ENCODE measurements around the gene PKHD1.

The PKHD1 gene

DNA sequence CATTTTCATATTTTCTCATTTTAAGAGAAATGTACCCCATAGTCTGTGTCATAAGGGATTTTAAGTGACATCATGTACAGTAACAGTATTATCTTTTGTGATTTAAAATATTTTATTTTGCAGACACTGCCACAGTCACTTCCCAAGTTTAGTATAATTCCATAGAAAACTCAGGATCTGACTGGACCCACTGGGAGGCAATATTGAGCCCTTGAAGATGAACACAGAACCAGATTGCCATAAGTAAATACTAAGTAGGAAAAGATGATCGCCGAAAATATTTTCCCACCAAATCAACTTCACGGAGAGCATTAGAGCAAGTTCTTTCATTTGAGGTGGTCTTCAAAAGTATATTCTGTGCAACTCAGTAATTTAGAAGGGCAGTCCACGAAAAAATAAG, 17.6 kb upstream of the PKHD1 start:
- no peak for DNase-seq

DNA sequence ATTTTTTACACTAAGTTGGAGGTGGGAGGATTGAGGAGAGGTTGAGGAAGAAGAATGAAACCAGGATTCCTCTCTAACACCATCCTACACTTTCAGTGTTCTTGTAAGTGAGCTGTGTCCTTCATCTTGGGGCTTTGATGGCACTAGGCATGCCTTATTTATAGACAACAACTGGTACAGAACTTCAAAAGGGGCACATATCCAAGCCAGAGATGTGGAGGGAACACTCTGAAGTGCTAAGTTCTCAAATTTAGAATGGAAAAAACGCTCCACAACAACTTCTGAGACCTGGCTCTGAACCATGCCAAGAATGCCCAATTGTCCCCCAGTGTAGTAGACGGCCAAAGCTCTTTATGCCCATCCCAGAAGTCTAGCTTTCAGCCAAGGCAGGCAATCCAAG, 16.2 kb upstream of the PKHD1 start:
- DNase-seq = no peak

DNA sequence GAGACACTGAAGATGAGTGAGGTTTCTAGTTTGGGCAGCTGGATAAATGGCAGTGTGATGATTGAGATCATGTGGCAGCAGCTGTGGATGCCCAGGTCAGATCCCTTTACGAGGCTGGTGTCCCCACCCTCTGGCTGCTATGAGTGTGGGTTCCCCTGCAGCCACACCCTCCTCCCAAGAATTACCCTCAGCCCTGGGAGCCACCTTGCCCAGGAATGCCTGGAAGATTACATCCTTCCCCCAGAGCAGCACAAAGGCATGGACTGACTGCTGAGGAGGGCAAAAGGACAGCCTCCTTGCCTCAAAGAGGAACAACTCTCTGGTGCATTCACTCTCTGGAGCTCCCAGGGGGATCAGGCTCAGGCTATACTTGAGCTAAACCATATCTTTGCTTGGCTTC, 15.0 kb upstream of the PKHD1 start:
- DNase-seq = no peak

DNA sequence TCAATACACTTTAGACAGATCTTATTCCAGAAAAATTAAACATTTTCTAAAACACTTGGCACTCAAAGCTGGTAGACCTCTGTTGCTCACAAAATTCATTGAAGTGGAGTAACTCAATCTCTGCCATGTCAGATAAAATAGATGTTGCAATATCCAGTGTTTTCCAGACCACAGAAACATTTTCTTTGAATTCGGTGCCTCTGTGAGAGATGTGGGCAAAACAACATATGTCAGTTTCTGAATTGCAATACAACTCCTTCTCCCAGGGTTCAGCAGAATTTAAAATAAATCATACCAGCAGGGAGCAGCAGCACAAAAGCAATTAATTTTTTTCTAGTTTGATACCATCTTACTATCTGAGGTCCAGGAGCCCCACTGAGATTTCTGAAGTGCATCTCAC, 11.3 kb upstream of the PKHD1 start:
- DNase-seq = no peak

DNA sequence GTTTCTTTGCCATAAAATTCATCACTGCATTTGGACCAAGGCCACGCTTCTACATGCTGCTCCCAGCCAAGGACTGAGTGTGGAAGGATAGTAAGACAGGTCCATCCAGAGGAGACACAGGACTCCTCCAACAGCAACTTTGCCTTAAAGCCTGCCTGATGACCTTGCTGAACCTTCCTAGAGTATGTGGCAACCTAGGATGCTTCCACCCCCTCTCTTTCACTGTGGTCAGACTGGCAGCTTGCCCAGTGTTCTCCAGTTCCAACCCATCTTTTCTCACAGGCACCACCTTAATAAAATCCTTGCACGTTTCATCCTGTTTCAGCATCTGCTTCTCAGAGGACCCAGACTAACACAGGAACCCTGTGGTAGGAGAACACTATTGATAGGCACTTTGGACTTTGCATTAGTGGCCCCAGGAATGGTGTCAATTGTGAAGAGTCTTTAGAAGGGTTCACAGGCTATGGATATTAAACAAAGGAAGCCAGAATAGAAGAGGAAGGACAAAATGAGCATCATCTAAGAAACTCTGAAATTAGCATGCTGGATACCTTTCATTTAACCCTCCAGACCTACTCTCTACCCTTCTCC, 2.4 kb upstream of the PKHD1 start:
- DNase-seq = no peak

DNA sequence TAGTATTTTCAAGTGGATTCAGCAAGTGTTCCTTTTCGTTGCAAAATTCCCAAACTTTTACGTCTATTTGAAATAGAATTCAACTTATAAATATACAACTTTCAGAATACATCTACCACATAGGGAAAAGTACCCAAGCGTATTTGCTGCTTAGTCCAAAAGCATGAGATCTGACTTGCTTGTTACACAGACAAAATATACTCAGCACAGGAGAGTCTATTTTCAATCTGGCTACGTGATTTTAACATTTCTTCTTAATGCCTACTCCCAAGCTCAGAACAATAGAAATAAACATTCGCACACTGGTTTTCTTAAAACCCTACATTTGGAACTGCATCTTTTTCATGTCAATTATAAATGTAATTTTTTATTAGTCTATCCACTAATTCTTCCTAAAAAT, 672 bp downstream of the PKHD1 start:
- DNase-seq = no peak

DNA sequence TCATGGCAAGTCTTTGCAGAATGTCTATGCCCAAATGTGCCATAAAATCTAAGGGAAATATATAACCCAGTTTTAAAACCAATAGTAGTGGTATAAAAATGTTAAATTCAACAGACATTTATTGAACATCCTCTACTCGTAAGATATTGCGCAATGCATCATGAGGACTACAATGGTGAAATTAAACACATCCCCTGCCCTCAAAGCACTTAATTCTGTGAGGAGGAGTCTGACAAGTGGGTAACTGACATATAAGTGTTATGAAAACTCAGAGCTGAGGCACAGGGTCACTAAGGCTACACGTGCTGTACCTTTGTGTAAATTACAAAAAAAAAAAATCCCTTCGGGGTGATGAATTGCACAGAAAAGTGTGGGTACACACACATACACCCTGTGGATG, 6.2 kb downstream of the PKHD1 start:
- DNase-seq = no peak

DNA sequence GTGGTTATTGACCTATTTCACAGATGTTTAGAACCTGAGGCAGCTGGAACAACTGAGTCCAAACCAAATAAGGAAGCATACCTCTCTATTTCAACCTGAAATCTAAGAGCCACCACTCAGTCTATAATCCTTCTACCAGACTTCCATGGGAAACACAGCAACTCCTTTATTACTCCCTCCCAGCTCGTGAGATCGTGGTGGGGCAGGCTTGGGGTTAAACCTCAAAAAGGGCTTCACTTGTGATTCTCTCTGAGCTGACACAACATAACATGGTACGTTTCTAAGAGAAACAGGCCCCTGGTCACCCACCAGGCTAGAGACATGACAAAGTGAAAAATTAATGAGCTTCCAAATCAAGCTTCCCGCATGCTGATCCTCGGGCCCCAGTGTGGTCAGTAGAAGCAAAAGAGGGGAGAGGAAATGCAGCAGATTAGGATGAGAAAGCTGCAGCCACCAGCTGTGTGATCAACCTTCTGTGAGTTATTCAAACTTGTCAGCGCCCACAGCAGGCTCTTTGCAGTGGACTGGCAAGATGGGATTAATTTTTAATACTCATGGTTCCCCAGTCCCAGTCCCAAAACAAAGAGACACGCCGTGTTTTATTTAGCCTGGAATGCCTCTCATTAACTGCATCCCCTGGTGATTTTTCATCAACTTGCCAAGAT, 9.3 kb downstream of the PKHD1 start:
- DNase-seq = no peak

DNA sequence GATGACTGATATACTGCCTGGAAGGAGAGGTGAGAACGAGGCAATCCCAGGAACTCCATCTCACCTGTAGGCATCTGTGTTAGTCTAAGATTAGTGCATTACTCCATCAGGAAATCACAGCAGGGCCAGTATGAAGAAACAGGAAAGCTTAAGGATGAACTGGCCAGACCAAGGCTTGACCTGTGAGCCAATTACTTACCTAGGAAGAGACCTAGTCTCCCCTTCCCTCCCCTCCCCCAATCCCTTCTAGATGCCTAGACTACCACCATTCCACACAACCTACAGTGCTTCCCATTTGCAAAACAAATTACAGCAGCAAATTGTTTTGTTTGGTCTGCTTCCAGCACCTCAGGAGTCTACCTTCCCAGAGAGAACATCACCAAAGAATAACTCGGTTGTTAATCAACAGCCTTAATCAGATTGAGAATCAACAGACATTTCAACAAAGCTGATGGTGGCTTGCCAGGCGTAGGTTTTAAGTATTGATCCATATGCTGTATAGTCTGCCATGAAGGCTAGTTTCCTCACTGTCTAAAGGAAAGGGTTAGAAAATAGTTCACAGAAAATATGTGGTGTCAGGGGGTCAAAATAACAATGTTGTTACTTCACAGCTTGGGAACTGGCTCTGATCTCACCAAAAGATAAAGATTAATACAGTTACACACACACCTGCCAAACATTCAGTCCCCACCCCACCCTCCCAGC, 10.1 kb downstream of the PKHD1 start:
- DNase-seq = no peak

DNA sequence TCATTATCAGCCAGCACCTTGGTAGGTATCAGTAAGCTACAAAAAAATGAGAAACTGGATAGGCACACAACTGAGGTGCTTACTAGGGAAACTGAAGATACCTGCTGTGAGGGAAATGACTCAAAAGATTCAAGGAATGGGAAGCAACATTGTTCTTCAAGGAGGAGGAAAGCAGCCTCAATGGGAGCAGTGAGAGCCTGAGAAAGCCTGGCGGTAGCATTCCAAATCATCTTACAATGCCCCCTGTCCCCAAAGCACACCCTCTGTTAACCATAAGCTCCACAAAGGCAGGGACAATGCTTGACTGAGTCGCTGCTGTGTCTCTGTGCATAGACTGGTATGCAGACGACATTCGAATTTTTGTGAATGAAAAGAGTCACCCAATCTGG, 10.6 kb downstream of the PKHD1 start:
- no peak for DNase-seq

DNA sequence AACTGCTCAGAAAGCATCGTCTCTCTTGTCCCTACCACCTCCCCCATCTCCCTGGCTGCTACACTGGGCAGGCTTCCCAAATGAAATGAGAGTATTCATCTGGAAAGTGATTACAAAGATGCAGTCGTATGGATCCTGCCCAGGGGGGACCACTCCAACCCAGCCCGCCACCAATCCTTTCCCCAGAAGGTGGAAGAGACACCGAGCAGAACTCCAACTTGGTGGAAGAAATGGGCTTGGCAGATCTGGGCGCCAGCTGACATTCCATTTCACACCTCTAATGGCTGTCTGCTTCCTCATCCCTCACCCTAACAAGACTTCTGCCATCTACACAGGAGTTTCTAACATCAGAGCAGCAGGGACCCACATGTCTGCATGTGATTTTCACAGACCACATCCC, 12.7 kb downstream of the PKHD1 start:
- DNase-seq = no peak

DNA sequence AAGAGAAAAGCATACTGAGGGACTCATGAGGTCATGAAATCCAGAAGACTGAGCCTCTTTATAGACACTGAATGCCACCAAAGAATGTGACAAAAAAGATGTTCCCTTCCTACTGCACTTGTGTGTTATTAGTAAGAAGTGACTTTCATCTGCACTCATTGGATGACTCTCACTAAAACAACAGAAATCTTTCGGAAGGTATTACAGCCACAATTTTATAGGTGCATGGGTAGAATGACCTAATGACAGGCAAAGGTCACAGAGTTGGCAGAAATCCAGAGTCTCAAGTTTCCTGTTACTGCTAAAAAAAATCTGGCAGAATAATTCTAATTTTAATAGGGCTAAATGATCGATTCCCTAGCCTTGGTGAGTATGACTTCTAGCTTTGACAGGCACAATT, 13.3 kb downstream of the PKHD1 start:
- DNase-seq = no peak

DNA sequence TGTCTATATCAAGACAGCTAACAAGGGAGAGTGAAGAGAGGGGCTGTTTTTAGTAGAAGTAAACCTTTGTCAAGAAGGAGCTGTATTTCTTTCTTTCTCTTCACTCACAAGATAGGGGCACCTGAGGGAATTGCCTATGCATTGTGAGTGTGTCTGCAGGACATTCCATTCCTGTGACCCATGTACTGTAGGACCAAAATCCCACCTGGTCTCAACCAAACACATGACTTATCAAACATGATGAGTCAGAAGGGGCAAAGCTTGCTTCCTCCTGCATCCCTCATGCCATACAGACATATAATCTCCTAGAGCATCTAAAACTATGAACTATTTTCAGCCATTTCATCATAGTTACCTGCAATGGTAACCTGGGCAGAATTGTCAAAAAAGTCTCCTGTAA, 21.8 kb downstream of the PKHD1 start:
- DNase-seq = no peak

DNA sequence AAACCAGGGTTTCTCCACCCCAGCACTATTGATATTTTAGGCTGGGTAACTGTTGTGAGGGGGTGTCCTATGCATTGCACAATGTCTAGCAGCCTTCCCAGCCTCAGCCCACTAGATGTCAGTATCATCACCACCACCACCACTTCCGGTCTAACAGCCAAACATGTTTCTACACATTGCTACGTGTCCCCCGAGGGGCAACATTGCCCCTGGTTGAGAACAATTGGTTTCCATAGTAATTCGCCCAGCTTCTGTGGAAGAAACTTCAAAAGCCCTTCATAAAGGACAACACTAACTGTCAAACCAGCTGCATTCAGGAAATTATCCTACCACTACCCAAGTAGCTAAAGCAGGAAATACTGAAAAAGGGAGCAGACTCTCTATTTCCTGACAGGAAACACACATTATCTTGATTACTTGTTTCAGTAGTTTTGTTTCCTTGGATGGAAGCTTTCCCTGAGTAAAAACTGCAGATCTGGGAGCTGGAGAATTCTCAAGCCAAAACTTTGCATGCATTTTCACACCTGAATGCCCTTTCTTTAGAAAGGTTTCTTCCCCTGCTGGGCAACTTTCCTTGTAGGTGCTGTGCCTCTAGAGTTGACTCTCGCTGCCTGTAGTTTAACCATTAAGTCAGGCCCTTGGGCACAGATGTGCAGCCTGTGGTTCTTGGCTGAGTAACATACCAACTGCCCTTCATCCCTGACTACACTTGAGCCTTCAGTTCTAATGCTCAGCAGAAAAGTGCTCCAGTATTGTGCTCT, 23.6 kb downstream of the PKHD1 start:
- DNase-seq = peak; percentile 21

DNA sequence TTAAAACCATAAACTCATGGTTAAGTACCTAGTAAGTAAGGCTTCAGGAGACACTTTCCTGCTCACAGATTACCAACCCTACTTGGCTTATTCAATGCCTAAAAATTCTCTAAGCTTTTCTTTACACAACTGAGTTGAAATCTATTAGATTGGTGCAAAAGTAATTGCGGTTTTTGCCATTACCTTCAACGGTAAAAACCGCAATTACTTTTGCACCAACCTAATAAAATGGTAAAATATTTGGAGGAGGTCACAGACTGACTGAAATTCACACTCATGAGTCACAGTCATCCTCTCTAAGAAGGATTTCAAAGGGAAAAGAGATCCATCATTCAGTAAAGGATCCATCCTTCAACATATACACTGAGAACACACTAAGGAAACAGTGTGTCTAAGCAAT, 25.9 kb downstream of the PKHD1 start:
- no peak for DNase-seq

DNA sequence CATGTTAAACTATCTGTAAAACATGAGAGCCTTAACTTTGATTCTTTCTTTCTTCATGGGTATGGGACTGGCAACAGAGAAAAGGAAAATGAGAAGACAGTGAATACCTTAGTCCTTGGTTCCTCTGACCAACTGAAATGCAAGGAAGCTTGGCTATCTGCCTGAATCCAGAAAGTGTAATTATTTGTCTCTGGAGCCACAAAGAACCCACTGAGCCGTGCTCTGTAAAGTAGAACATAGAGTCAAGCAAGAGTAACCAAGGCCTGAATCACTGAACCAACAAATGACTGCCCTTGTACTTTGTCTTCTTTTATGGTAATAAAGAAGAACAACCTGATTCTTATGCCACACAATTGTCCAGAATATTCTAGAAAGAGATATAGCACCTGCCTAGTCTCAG, 27.6 kb downstream of the PKHD1 start:
- no peak for DNase-seq

DNA sequence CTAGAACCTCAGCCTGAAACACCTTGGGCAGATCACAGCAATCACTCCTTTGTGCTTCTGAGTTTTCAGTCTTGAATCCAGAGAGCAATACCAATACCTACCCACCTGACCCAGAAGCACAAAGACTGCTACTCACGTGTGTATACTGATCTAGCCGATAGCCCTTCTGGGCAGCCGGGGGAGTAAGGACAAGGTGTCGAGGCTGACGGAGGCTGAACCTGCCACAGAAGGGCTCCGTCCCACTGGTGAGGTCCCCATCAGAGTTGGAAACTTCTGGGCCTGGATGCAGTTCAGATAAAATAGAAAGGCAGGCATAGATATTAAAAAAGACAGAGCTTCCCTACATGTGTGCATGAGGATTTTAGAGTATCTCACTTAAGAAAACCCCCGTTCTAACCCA, 32.0 kb downstream of the PKHD1 start:
- no peak for DNase-seq

DNA sequence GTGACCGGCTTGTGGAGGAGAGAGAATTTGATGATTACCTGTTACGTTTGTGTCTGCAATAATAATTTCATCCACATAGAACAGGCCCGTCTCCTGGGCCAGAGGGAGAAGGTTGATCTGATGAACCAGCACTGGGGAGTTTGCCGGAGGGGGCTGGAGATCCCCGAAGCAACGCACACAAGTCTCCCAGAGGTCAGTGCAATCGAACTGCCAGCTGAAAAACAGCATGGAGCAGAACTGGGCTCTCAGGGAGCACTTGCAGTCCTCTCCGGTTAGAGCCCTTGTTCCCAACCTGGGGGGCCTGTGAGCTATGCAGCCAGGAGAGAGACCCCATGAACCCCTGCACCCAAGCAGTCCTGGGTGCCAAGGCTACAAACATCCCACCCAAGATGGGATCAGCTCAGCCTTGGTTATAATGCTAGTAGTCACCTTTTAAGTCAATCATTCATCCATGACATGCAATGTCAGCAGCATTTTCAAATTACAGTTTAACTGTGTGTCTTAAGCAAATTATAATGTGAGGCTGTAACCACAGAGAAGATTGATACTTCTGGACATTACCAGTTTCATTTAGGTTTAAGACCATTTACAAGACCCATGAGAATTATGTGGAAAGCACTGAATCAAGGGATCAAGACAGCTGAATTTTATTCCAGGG, 34.2 kb downstream of the PKHD1 start:
- peak; percentile 4 for DNase-seq

DNA sequence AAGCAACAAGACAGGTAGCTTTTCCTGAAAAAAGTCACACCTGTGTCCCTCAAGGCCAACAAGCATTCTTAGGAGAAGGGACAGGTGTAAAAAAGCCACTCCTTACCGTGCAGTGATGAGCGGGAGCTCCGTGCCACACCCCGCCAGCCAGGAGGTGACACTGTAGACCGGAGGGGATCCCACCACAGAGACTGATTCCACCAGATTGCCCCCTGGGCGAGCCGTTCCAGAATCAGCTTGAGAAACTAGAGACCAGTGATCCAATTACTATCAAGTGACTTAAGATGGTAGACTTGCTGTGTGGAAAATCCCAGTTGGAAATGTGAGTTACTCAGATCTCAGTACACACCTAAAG, 37.4 kb downstream of the PKHD1 start:
- DNase-seq = no peak

DNA sequence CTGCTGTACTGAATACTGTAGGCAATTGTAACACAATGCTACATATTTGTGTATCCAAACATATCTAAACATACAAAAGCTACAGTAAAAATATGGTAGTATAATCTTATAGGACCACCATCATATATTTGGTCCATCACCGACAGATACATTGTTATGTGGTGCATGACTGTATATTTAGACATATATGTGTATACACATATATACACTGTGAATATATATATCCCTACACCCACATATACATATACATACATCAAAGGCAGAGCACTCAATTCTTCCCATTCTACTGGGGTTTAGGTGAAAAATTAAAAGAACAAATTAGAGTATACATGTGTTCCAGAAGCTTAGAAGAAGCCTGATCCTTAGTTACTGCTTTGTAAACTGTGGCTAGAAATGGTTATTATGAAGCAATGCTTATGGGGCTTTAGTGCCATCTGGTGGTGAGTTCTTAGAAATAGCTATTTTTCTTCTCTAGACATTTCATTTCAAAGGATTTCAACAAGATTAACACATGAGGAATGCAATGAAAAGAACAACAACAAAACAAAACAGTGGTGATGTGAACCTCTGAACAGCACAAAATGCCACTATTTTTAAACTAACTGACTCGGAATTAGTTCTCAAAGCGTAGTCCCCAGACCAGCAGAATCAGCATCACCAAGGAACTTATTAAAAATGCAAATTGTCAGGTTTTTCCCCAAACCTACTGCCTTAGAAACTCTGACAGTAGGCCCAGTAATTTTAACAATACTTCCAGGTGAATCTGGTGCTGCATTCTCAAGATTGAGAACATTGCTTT, 38.0 kb downstream of the PKHD1 start:
- DNase-seq = no peak

DNA sequence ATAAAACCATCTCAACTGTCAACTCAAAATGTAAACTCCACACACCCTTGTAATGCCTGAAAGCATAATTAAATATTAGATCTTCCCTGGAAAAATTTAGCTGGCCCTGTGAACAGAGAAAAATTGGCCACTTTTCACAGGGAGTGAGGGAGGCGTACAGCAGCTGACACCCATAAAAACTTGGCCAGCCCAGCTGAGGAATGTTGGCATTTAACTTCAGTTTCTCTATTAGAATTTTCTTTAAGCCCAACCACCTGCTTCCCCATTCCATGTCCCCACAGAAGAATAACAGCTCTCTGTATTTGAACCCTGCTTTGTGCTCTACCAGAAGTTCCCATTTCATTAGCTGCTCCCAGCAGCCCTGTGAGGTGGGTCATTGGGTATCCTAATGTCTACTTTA, 41.0 kb downstream of the PKHD1 start:
- no peak for DNase-seq

DNA sequence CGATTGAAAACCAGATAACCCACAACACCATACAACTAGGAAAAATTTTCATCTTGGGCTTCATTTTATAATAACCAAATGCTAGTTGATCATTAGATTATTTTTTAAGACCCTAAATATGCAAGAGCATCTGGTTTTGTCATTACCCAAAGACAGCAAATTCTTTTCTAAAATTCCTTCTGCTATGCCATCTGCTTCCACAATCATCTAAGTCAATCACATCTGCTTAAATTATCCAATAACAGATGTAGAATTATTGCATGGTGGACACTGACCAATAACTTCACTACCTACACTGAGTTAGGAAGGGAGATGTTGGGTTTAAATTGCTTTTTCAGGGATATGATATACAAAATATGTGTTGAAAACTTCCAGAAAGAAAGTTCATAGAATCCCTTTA, 41.9 kb downstream of the PKHD1 start:
- no peak for DNase-seq

DNA sequence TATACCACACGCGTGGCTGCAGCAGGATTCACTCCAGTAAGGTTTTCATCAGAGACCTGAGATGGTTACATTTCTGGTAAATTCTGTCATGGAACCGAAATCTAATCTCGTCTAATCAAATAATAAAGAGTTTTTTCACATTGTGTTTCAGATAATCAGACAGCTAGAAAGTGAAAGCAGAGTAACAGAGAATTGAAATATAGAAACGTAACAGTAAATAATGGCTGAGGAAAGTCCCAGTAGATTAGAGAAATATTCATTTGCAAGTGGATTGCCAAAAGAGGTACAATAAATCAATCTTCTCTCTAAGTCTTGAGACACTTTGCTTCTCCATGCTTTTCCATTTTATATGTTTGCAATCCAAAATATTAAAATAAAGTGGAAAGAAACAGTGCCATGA, 42.4 kb downstream of the PKHD1 start:
- DNase-seq = no peak

Data from T1000 (cell line).